GM12878 (cell line): ENCODE data around the gene MBD3L5. TPM values are rescaled to one million over a fixed set of nuclear protein-coding genes. Genes with fewer than 3 reads are reported as not detected.

ENCODE experiments used
- MTA2 ChIP-seq: fragments of 450-650 bp; IDR thresholded peaks from 2 replicates; pipeline ENCODE4 v1.6.1; 2016; ENCODE audit warnings: low read depth, mild to moderate bottlenecking, moderate library complexity
- NFYB ChIP-seq: IDR thresholded peaks from 2 replicates; pipeline ENCODE4 v1.6.1; 2011; ENCODE audit warnings: low read depth, mild to moderate bottlenecking, low read length, improper control_type of control experiment, moderate library complexity; ENCODE audit not compliant: insufficient read depth
- NR2C1 ChIP-seq: fragments of 450-650 bp; IDR thresholded peaks from 2 replicates; pipeline ENCODE4 v1.6.1; 2017; ENCODE audit warnings: antibody characterized with exemption, mild to moderate bottlenecking, moderate library complexity
- SMC3 ChIP-seq: IDR thresholded peaks from 2 replicates; pipeline ENCODE4 v1.6.1; 2011; ENCODE audit warnings: low read length, improper control_type of control experiment, borderline replicate concordance
- polyA plus RNA-seq, 11 experiments: library from polyadenylated mRNA; depleted of rRNA in 4 of 11; unstranded in 6 of 11; stranded (reverse) in 5 of 11; fragments of >200 nt; fragmentation: Nextera tagmentation in 4 of 11; fragmentation: Illumina TruSeq in 1 of 11; extraction: Ambion mirVana in 4 of 11; extraction: Trizol in 1 of 11; gene quantifications; 1 replicate in 1 of 11; 2 replicates in 10 of 11; pipeline versions ENCODE4 v1.2.1 to v1.2.3, GENCODE V29; 2011 to 2016; ENCODE audit warnings: inconsistent platforms in 2 of 11, missing spikeins in 2 of 11, low read depth in 1 of 11
- total RNA-seq, 4 experiments: library from RNA; depleted of rRNA in 3 of 4; stranded (reverse); fragments of >200 nt in 3 of 4; fragmentation: Illumina TruSeq in 1 of 4; extraction: Trizol in 1 of 4; gene quantifications; 2 replicates each; pipeline versions ENCODE4 v1.2.1 to v1.2.3, GENCODE V29; 2013 to 2021
- TF ChIP-seq, protein P1 (sequence below): IDR thresholded peaks from 2 replicates; pipeline ENCODE4 v1.6.1; 2011; ENCODE audit warnings: low read depth, low read length, improper control_type of control experiment, borderline replicate concordance
- TF ChIP-seq, protein P2 (sequence below): fragments of 450-650 bp; IDR thresholded peaks from 2 replicates; pipeline ENCODE4 v1.6.1; 2016; ENCODE audit warnings: mild to moderate bottlenecking, moderate library complexity, borderline replicate concordance
- TF ChIP-seq, protein P3 (sequence below): fragments of 450-650 bp; IDR thresholded peaks from 2 replicates; pipeline ENCODE4 v1.6.1; 2014; ENCODE audit warnings: mild to moderate bottlenecking
- TF ChIP-seq, protein P4 (sequence below): fragments of 450-650 bp; IDR thresholded peaks from 2 replicates; pipeline ENCODE4 v1.6.1; 2017; ENCODE audit warnings: mild to moderate bottlenecking
- TF ChIP-seq, protein P5 (sequence below): fragments of 450-650 bp; IDR thresholded peaks from 2 replicates; pipeline ENCODE4 v1.6.1; 2018; ENCODE audit warnings: mild to moderate bottlenecking, low read depth, moderate library complexity; ENCODE audit not compliant: partially characterized antibody

The MBD3L5 gene
- total and polyA plus RNA-seq, 10 of the 15 experiments (the other 5 are each of a cell fraction or from before 2014, with no cell fraction given), result not detected

DNA sequence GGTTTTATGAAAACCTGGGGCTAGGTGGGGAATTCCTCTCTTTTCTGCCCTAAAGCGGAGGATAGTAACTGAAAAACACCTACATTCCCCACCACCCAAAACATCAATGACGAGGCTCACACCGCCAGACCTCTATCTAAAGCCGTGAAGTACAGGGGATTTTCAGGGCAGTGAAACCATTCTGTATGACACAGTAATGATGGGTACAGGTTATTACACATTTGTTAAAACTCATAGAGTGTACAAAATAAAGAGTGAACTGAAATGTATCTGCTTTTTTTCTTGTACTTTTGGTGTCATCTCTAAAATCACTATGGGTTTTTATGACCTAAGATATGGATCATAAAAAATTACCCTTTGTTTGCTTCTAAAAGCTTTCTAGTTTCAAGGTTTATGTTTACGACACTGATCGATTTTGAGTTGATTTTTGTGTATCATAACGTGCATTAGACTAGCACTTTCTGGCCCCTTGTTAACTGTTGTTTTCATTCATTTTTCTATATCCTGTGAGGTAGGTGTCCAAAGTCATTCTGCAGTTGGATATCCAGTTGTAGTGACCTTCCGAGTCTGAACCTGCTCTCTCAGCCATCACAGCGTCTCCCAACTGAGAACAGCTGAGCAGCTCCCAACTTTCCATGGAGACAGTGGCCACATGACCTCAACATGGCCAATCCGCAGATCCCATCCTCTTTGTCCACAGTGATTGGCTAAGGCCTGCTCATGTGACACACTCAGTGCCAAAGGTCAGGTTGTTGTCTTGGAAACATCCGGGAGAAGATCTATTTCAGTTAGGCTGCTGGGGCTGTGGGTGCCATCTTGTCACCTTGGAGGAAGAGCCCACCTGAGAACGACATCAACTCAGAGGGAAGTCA lies 19.4 kb upstream of the MBD3L5 start (continued):
- TF ChIP-seq, protein P1, sequence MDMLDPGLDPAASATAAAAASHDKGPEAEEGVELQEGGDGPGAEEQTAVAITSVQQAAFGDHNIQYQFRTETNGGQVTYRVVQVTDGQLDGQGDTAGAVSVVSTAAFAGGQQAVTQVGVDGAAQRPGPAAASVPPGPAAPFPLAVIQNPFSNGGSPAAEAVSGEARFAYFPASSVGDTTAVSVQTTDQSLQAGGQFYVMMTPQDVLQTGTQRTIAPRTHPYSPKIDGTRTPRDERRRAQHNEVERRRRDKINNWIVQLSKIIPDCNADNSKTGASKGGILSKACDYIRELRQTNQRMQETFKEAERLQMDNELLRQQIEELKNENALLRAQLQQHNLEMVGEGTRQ, result peak; percentile 57; the same call in 1 of the 2 replicates
- TF ChIP-seq, protein P2, sequence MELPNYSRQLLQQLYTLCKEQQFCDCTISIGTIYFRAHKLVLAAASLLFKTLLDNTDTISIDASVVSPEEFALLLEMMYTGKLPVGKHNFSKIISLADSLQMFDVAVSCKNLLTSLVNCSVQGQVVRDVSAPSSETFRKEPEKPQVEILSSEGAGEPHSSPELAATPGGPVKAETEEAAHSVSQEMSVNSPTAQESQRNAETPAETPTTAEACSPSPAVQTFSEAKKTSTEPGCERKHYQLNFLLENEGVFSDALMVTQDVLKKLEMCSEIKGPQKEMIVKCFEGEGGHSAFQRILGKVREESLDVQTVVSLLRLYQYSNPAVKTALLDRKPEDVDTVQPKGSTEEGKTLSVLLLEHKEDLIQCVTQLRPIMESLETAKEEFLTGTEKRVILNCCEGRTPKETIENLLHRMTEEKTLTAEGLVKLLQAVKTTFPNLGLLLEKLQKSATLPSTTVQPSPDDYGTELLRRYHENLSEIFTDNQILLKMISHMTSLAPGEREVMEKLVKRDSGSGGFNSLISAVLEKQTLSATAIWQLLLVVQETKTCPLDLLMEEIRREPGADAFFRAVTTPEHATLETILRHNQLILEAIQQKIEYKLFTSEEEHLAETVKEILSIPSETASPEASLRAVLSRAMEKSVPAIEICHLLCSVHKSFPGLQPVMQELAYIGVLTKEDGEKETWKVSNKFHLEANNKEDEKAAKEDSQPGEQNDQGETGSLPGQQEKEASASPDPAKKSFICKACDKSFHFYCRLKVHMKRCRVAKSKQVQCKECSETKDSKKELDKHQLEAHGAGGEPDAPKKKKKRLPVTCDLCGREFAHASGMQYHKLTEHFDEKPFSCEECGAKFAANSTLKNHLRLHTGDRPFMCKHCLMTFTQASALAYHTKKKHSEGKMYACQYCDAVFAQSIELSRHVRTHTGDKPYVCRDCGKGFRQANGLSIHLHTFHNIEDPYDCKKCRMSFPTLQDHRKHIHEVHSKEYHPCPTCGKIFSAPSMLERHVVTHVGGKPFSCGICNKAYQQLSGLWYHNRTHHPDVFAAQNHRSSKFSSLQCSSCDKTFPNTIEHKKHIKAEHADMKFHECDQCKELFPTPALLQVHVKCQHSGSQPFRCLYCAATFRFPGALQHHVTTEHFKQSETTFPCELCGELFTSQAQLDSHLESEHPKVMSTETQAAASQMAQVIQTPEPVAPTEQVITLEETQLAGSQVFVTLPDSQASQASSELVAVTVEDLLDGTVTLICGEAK, result no peak; the same call in 1 of the 2 replicates
- TF ChIP-seq, protein P3, sequence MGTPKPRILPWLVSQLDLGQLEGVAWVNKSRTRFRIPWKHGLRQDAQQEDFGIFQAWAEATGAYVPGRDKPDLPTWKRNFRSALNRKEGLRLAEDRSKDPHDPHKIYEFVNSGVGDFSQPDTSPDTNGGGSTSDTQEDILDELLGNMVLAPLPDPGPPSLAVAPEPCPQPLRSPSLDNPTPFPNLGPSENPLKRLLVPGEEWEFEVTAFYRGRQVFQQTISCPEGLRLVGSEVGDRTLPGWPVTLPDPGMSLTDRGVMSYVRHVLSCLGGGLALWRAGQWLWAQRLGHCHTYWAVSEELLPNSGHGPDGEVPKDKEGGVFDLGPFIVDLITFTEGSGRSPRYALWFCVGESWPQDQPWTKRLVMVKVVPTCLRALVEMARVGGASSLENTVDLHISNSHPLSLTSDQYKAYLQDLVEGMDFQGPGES, result no peak
- TF ChIP-seq MTA2, result peak; percentile 86
- peak; percentile 73 for TF ChIP-seq NR2C1
- TF ChIP-seq NFYB, result peak; percentile 34; the same call in 1 of the 2 replicates
- TF ChIP-seq, protein P4, sequence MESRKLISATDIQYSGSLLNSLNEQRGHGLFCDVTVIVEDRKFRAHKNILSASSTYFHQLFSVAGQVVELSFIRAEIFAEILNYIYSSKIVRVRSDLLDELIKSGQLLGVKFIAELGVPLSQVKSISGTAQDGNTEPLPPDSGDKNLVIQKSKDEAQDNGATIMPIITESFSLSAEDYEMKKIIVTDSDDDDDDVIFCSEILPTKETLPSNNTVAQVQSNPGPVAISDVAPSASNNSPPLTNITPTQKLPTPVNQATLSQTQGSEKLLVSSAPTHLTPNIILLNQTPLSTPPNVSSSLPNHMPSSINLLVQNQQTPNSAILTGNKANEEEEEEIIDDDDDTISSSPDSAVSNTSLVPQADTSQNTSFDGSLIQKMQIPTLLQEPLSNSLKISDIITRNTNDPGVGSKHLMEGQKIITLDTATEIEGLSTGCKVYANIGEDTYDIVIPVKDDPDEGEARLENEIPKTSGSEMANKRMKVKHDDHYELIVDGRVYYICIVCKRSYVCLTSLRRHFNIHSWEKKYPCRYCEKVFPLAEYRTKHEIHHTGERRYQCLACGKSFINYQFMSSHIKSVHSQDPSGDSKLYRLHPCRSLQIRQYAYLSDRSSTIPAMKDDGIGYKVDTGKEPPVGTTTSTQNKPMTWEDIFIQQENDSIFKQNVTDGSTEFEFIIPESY, result no peak
- no peak for TF ChIP-seq SMC3
- TF ChIP-seq, protein P5, sequence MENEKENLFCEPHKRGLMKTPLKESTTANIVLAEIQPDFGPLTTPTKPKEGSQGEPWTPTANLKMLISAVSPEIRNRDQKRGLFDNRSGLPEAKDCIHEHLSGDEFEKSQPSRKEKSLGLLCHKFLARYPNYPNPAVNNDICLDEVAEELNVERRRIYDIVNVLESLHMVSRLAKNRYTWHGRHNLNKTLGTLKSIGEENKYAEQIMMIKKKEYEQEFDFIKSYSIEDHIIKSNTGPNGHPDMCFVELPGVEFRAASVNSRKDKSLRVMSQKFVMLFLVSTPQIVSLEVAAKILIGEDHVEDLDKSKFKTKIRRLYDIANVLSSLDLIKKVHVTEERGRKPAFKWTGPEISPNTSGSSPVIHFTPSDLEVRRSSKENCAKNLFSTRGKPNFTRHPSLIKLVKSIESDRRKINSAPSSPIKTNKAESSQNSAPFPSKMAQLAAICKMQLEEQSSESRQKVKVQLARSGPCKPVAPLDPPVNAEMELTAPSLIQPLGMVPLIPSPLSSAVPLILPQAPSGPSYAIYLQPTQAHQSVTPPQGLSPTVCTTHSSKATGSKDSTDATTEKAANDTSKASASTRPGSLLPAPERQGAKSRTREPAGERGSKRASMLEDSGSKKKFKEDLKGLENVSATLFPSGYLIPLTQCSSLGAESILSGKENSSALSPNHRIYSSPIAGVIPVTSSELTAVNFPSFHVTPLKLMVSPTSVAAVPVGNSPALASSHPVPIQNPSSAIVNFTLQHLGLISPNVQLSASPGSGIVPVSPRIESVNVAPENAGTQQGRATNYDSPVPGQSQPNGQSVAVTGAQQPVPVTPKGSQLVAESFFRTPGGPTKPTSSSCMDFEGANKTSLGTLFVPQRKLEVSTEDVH, result peak; percentile 30
